Frontal cortex (tissue), 4 donors: ENCODE data around the gene TTC23L. TPM values are rescaled to one million over a fixed set of nuclear protein-coding genes. Genes with fewer than 3 reads are reported as not detected.

Experiments used
- DNase-seq, 2 donors: peaks; one replicate each; pipeline ENCODE4 v3.0.0; 2012; ENCODE audit warnings: low spot score in 2 of 2
- FAIRE-seq: peaks from 2 replicates; lab custom pipeline; 2012; peaks lifted over from hg19 to GRCh38; lab: Jason Lieb, UNC
- total RNA-seq: library from RNA; depleted of rRNA; stranded (reverse); fragments of >200 nt; gene quantifications from one replicate; pipeline ENCODE4 v1.2.3, GENCODE V29; 2014
- donor health status: control.
- donor health status: control.
- donor health status: control.

The TTC23L gene
- total RNA-seq, 1 donor from 2014 or later, result 5.7 TPM

DNA sequence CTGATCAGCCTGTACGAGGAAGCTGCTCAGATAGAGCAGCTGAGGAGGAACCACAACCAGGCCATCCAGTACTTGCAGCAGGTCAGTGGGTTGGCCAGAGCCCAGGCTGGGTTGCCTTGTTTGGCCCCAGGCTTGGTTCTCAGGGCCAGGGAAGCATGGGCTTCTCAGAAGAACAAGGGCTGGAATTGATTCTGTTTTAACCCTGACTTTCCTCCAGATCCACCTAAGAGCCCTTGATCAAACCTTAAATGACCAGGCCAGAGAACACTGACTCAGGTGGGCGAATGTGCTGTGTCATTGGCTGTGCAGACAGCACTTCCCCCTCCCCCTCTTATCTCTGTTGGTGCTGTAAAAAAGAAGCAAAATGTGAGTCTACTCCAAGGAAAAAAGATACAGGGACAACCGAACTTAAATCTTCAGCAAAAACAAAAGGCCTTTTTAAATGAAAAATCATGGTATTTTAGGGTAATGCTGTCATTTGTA is 28.1 kb downstream of the TTC23L start:
- no peak for DNase-seq
- no peak for FAIRE-seq

DNA sequence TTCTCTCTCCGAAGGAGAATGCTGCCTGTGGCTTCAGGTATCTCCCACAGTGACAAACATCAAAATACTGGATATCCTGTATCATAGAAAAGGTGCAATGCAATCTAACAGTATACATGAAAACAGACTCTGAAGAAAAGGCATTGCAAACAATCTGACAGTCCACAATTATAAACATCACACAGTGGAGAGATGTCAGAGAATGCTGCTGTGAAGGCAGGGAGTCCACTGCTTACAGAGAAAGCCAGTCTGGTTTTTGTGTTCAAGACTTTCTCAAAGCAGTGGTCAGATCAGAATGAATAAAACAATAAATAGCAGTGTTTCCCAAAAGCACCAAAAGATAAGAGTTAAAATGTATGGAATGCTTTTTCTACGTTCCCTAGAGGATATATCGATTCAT is 28.7 kb downstream of the TTC23L start:
- DNase-seq (no peak), FAIRE-seq (no peak)

DNA sequence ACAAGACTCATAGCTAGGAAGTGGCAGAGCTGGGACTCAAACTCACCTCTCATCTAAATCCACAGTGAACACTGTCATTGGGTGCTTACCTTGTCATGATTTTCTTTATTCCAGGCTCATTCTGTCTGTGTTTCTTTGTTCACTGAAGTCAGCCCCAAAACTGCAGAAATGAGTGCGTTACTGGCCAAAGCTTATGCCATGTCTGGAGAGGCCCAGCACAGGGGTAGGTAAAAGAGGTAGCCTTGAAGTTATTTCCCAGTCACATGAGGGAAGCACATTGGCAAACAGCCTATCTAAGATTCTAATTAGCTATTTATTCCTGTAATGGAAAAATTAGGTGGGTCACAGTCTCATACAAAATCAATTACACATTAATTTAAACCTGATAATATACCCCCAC is 29.8 kb downstream of the TTC23L start:
- DNase-seq (no peak), FAIRE-seq (no peak)

DNA sequence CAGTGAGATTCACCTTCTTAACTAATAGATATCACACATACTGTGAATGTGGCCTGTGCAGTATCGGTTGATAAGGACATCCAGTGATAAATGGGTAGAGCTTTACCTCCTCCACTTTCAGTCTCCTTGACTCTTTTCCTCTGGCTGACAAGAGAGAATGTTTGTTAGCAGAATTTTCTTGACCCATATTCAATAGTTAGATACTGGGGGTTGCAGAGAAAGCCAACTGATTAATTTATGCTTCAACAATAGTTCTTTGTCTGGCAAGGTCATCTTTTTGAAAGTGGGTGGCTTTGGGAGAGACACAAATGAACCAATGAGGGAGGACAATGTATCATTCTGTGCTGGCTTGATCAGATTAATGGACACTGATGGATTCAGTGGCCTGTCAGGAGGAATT is 30.3 kb downstream of the TTC23L start:
- DNase-seq (no peak), FAIRE-seq (no peak)

DNA sequence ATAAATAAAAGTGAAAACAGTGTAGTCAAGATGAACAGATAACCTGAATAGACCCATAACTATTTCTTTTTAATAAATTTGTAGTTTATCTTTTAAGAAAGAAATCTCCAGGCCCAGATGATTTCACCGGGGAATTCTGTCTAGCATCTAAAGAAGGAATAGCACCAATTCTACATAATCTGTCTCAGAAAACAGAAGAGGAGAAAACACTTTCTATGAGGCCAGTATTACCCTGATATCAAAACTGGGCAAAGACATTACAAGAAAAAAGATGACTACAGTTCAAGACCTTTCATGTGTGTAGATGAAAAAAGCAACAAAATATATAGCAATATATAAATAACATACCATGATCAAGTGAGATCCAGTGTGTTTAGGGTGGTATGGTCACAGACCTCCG is 31.4 kb downstream of the TTC23L start:
- FAIRE-seq, result no peak

DNA sequence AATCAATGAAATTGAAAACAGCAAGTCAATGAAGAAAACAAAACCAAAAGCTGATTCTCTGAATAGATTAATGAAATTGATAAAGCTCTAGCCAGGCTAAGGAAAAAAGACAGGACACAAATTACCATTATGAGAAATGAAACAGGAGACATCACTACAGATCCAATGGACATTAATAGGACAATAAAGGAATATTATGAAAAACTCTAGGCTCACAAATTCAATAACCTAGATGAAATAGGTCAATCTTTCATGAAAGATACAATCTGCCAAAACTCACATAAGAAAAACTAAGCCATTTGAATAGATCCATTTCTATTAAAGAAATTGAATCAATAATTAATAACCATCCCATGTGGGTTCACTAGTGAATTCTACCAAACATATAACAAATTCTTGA is 37.3 kb downstream of the TTC23L start:
- FAIRE-seq (no peak), DNase-seq (no peak)

More for the DNA sequence above, 31.4 kb downstream of the TTC23L start:
- no peak for DNase-seq

DNA sequence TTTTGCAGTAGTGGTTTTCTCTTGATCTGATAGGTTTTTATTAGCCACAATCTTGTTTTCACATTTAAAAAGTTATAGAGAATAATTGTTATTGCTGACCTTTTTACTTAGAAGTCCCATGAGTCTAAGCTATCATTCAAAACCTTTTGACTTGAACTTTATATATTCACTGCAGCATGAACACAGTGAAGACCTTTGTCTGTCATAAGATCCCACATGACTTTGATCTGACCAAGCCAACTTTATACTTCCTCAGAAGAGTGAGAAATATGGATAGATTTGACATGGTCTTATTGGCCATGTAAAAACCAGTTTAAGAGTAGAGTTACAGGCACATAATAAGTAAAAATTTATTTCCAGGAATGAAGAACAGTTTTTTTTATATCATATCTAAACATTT is 42.3 kb downstream of the TTC23L start:
- DNase-seq (no peak), FAIRE-seq (no peak)

DNA sequence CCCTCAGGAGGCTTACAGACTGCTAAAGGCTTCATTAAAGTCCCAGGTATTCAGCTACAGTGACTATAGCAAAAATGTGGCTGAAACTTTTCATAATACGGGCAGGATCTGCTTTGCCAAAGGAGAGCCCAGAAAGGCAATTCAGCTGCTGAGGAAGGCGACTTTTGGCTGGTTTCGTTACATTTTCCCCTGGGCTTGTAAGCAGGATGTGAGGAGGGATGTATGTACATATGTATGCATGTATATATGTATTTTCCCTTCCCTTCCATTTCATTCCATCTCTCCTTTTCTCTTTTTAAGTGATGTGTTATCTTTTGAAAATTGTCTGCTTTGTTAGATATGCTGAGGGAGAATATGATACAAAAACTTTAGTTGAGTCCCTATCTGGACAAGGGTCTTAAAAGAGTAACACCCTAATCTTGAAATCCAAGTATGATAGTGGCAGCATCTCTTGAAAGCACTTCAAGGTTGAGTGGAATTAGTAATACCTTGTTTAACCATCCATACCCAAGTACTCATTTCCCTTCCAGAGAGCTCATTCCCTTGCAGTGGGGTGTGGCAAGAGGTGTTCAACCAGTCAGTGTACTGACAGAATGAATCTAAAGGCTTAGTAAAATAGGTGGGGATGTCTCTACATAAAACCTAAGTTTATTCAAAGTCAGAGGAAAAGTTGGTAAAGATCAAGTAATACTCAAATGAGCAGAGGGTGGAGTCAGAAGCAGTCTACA is 47.6 kb downstream of the TTC23L start:
- FAIRE-seq (no peak), DNase-seq (no peak)

DNA sequence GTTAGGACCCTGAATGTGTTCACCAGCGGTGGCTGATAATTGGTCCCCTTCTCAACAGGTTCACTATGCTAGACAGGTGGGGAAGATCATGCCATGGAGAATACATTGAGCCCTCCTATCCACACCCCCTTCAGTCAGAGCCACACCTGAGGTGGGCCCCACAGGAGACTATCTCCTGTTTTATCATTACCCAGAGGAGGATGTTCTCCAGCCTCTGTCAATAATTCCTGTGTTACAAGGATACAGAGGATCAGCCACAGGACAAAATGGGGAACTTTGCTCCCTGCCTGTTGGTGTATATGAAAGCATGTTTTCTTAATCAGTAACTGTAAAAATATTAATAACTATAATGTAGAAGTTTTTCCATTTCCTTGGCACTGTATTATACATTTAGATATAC is 50.4 kb downstream of the TTC23L start:
- DNase-seq (no peak), FAIRE-seq (no peak)

DNA sequence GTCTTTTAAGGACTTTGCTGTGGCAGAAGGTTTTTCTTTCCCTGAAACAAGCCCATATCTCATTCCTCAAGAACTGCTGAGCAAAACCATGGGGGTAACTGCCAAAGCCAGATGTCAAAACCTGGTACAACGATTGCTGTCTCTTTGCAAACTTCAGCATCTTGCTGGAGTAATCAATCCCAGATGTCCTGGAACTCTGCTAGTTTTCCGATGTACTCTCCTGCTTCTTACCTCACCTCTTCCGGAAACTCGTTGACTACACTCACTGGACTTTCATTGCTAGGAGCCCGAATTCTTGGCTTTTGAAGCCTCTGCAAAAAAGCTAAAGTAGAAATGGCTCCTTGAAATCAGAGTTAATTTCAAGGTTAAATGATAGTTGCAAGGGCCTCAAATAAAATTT is 53.0 kb downstream of the TTC23L start:
- DNase-seq (no peak), FAIRE-seq (no peak)

DNA sequence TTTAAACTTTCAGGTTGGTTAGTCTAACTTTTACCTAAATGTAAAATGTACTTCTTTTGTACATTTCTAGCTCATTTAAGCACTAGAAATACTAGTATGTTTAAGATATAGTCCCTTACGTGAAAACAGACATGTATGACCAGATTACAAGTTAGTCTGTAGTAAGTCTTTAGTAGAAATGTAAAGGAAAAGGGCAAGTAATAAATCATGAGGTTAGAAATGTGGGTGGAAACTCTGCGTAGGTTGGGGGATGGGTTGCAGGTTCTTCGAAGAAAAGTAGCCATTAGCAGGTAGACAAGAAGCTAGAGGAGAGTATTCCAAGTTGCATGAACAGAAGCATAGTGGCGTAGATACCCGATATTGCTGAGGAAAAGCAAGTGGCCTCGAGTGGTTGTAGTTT is 53.5 kb downstream of the TTC23L start:
- DNase-seq (no peak), FAIRE-seq (no peak)

DNA sequence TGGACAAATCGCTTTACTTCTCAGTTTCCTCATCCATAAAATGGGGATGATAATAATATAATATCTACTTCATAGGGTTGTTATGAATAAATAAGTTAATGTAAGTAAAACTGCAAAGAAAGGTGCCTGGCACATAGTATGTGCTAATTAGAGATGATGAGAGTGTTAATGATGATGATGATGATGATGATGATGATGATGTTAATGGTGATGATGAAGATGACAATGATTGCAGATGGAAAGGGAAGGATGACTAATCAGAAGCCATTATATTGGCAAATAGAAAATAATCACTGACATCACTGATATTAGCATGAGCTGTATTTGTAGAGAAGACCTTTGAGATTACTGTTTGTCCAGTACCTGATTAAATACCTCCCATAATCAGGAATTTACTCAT is 55.8 kb downstream of the TTC23L start:
- FAIRE-seq (no peak), DNase-seq (no peak)

DNA sequence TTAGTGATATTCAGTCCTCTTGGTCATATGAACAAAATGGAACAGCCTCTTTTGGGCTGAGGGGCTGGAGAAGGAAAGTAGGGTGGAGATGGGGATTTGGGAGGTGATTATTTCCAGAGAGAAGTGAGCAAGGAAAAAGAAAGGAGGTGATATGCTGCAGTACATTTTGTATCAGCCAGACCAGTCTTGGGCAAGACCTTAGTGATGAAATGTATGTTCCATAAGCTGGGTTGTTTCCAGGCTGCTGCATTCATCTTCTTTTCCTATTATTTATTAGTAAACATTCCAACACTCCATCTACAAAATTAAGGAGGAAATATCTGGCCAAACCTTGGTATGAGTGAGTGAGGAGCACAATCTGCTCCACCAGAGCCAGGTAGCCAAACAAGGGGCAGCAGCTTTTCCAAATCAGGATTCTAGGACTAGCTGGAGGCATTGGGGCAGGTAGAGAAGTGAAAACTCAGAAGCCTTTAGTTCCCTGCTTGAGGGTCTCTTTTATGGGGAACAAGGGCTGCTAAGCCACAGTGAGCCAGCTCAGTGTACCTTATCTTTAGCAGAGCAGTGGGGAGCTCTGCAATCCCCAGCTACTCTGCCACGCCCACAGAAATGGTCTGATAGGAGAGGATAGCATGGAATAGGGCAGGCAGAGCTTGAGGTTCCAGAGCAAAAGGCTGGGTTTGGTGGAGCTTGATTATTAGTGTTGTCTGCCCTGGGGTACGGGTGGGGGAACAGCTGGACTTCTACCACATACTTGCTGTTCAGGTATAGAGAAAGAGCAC is 56.9 kb downstream of the TTC23L start:
- no peak for FAIRE-seq
- DNase-seq, result no peak

DNA sequence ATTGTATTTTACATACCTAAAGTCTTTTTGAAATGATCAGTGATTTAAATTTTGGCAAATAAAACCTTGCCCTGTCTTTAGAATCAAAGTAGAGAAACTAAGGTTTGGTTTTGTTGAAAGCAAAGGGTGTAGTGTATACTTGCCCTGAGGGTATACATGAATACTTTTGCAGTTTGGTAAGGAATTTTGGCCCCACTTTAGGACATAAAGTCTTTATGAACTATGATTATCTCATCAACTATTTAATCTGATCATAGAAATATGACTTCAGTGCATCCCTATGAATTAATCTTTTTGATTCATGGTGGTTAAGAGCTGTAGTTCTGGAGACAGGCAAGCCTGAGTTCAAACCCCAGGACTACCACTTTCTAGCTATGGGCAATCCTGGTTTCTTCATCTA is 58.7 kb downstream of the TTC23L start:
- FAIRE-seq (no peak), DNase-seq (no peak)

DNA sequence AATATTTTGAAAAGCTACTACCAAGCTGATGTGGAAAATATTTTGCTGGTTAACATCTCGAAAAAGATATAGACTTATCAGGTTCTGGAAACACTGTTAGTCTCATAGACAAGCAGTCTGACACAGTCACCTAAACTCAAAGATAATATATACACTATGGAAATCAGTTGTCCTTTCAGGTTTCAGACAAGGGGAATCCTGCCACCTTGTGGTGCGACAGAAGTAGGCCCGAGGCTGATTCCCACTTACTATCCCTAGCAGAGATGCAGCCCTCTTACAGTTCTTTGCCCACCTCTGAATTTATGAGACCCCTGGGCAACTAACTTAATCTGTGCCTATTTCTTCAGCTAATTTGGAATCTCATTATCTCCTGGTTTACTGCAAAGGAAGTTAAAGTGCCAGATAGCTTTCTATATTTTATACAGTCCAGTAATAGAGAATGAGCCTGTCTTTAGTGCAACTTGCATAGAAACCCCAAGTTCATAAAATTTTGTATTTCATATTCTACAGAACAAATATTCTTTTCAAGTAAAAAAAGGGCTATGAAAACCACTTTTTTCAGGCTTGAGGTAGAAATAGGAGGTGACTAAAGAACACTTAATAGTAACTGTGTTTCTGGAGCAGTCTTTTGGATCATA is 59.4 kb downstream of the TTC23L start:
- no peak for FAIRE-seq
- DNase-seq, result peak; percentile 25 to 54

DNA sequence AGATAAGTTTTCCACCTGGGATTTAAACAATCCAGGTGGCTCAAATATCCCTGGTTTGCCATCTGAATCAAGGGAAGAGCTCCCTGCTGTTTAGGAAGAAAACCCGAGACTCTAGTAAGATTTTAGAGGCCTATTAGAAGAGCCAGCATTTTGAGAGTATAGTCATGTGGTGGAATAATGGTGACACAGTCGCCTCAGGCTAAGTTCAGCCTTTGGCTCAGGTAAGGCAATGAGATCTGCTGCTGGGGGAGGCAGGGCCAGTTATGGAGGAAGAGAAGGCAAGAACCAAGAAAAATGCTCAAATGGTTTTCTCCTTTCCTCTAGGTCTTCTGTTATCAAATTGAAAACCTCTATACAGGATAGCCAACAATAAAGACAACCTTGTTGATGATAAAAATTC is 60.1 kb downstream of the TTC23L start:
- FAIRE-seq (no peak), DNase-seq (no peak)

DNA sequence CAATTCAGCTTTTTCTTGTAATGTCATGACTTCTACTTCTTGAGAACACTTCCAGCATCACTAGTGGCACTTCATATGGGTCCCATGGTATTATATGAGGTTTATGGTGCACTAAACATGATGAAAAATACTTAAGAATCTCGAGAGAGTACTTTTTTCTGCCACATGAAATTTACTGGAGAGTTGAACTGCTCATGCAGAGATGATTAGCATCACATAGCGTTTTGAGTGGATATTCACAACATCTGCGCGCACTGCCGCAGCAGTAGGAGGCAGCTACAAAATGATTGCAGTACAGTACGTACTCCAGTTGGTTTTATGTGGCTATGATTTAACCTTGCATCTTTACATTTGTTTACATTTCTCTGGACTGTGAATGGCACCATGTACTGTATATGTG is 61.7 kb downstream of the TTC23L start:
- no peak for DNase-seq

DNA sequence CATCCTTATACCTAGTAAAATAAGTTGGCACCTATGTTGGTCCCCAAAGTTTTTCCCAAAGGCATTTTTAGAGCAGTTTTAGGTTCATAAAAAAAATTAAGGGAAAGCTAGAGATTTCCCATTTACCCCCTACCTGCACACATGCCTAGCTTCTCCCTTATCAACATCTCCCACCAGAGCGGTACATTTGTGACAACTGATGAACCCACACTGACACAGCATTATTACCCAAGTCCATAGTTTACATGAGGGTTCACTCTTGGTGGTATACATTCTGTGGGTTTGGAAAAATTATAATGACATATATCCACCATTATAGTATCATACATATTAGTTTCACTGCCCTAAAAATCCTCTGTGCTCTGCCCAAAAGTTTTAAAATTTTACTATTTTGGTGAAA is 64.3 kb downstream of the TTC23L start:
- FAIRE-seq, result no peak

More for the DNA sequence above, 61.7 kb downstream of the TTC23L start:
- FAIRE-seq, result no peak

DNA sequence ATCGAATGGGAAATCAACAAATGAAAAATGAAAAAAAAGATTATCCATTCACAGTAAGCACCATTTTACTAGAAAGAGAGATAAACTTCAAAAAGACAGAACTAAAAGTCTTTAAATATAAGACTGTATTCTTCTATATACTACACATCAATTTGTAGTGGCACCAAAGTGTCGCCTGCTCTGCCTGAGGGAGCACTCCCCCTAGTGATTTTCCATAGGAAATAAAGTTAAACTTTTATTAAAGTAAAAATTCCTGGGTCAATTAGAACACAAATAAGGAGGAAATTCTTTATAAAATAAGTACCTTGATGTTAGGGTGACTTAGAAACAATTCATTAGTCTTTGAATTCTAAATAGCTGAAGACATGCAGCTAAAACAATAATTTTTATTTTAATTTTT is 66.6 kb downstream of the TTC23L start:
- FAIRE-seq, result no peak

More for the DNA sequence above, 64.3 kb downstream of the TTC23L start:
- no peak for DNase-seq

DNA sequence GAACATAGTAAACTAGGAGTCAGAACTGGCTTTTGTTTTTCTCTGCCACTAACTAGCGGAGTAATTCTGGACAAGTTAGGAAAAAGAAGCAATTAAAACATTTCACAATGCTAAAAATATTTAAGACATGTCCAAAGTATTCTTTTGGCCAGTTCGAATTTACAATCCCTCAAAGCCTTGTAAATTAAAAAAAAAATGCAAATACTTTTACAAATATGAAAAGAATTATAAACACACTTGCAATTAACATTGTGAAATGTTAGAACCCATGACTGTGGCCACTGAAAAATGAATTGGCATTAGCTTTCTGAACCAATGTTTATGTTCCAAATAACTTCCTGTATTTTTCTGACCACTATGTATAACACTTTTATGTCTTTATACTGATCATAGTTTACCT is 74.1 kb downstream of the TTC23L start:
- DNase-seq (no peak), FAIRE-seq (no peak)

More for the DNA sequence above, 66.6 kb downstream of the TTC23L start:
- no peak for DNase-seq

DNA sequence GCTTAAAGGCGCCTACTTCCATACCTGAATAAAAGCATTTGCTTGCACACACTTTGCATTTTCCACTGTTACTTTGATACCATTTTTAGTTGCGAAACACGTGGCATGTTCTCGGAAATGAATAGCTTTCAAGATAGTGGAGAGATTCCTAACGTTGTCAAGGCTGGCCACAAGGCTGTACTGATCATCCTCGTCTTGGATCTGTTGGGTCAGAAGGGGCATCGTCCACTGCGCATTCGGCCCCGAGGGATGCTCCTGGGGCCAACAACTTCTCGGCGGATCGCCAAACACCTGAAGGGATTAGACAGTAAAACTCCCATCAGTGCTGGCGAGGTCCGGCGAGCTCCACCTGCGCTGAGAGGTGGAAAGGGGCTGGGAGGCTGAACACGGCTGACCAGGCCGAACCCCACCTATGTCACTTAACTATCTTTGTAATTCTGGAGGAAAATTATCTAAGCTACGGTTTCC is 75.7 kb downstream of the TTC23L start:
- DNase-seq (no peak), FAIRE-seq (no peak)
